Activated CD8-positive, alpha-beta memory T cell treated with anti-CD3 and anti-CD28 coated beads for 1 hour (primary cell): ENCODE measurements around the gene SPACA6.

ENCODE experiments used
- DNase-seq, 2 donors: peaks; one replicate each; pipeline ENCODE4 v3.0.0-alpha.2; 2020; ENCODE audit warnings: low read depth in 1 of 2; ENCODE audit errors: extremely low read depth in 1 of 2

Gene SPACA6

DNA sequence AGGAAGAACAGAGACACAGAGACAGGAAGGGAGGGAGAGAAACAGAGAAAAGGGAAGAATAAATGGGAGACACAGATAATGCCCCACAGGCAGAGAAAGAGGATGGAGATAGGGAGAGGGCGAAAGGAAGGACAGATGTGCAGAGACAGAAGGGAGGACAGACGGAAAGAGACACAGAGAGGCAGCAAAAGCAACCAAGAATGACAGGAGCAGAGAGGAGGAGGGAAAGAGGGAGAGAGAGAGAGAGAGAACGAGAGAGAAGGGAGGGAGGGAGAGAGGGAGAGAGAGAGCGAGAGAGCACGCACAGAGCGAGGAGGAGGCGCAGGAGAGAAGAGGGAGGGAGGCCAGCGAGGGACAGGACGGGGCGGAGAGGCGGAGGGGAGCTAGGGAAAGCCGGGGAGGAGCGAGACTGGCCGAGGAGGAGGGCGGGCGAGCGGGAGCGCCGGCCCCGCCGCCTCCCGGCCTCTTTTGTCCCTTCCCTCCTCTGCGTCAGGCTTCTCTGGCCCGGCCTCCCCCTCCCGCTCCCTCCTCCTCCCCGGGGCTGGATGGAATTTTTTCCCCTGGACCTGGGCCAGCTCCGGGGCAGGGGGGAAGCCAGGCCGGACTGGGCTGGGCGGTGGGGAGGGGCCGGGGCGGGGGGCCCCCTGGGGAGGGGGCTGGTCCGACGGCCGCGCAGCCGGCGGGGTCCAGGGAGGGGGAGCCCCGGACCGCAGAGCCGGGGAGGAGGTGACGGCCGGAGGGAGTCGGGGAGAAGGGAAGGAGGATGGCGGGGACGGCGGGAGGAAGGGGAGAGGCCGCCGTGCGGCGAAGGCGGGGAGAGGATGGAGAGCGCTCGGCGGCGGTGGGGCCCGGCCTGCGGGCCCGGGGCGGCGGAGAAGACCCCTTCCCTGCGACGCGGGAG lies 4.2 kb upstream of the SPACA6 start:
- DNase-seq: no peak

DNA sequence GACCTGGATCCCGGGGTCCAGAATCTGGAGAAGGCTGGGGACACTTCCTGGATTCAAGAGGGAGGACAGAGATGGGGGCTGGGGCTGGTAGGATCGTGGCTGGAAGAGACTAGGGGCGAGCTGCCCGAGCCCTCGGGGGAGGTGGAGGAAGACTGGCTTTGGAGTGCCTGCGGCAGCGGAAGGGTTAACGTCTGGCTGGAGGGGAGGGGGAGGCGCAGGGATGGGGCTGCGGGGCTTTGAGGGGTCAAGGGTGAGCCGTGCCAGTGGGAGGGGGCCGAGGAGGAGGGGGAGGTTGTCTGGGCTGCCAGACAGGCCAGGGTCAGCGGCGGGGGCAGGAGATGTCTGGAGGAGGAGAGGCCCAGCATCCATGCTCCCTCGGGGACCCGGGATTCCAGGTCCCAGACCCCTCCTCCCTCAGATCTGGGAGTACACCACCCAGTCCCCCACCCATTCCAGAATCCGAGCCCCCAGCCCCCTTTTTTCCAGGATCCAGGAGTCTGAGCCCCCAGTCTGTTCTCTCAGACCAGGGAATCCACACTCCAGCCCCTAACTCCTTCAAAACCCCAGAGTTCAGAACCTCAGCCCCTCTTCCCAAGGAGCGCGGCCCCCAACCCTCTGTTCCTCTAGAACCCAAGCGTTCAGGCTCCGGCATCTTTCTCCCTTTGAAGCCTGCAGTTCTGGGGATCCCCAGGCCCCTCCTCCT lies 3.2 kb upstream of the SPACA6 start:
- DNase-seq: no peak

DNA sequence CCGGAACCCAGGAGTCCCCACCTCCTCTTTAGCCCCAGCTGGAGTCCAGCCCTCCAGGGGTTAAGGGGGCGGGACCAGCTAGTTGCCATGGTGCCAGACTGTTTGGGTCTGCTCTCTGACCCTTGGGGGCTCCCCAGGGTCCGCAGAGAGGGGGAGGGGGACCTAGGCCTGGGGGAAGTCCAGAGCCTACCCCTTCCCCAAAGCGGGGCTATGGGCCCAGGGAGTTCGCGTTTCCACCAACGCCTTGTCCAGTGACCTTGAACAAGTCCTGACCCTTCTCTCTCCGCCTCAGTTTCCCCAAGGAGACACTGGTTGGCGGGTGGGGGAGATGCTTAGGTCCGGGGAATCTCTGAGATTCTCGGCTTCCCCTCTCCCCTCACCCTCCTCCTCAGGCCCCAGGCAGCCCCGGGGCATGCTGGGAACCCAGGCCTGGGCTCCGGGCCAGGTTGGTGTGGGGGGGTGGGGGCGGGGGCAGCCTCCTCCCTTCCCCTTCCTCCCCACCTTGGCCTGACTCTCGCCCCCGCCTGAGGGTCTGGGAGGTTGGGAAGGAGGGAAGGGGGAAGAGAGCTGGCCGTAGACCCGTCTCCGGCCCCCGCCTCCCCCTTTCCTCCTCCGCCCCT lies 2.6 kb upstream of the SPACA6 start:
- peak in 1 of 2 donors; percentile 22 for DNase-seq

DNA sequence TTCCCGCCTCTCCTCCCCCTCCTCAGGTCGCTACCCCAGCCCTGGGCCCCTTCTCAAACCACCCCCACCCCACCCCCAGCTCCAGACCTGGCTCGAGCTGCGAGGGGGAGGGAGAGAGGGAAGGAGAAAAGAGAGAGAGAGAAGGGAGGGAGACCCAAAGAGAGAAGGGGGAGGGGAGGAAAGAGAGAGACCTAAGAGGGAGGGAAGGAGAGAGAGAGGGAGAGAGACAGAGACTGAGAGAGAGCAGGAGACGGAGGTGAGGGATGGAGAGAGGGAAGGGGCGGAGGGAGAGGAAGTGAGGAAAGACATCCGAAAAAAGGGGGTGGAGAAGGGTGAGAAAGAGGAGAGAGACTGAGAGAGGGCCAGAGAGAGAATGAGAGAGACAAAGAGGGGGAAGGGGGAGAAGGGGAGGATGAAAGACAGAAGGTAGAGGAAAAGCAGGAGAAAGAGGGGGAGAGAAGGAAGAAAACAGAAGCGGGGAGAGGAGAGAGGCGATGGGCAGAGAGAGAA lies 2.0 kb upstream of the SPACA6 start:
- DNase-seq: no peak

DNA sequence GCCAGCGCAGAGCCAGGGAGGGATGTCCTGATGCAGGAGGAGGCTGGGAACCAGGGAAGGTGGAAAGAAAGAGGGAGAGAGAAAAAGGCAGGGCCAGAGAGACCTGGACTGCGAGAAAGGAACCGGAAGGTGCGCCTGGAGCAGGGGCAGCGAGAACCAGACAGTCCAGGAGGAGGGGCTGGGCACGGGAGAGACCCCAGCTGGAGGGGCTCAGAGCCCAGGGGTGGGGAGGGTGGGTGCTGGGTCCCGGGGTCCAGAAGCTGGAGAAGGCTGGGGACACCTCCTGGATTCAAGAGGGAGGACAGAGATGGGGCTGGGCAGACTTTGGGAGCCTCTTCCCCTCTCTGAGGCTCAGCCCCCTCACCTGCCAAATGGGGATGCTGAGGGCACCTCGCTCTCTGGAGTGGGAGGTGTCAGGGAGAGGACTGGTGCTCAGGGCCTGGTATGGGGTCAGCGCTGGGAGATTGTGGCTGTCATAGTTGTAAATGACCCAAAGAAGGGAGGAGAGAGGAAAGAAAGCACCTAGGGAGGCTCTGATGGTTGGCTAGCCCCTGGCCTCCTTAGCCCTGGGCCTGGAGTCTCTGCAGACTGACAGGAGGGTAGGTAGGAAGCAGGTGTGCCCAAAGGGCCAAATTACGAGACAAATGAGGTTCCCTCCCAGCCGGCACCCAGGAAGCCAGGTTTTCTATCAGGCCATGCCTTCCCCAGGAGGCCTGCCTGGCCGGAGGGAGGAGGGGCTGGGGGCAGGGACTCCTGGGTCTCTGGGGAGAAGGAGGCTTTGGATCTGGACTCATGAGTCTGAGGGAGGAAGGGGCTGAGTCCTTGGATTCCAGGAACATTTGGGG lies 1.3 kb upstream of the SPACA6 start:
- no peak for DNase-seq

DNA sequence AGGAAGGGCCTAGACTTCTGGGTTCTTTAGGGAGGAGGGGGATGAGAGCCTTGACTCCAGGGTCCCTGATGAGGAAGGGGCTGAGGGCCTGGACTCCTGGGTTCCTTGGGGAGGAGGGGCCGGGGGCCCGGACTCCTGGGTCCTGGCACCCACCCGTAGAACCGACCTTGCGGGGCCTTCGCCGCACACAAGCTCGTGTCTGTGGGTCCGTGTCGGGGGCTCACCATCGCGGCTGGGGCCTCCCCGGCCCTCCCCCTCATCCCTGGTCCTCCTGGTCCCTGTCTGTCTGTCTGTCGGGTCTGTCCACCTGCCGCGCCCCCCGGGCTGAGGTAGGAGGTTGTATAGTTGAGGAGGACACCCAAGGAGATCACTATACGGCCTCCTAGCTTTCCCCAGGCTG lies 662 bp upstream of the SPACA6 start:
- DNase-seq: no peak

DNA sequence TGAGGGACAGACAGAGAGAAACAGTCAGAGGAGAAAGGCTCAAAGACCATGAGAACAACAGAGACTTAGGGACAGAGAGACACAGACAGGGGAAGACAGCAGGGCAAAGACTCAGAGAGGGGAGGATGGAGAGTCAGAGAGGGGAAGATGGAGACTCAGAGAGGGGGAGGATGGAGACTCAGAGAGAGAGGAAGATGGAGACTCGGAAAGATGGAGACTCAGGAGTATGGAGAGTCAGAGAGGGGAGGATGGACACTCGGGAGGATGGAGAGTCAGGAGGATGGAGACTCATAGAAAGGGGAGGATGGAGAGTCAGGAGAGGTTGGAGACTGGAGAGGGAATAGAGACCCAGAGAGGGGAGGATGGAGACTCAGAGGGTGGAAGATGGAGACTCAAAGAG lies 689 bp downstream of the SPACA6 start:
- no peak for DNase-seq

DNA sequence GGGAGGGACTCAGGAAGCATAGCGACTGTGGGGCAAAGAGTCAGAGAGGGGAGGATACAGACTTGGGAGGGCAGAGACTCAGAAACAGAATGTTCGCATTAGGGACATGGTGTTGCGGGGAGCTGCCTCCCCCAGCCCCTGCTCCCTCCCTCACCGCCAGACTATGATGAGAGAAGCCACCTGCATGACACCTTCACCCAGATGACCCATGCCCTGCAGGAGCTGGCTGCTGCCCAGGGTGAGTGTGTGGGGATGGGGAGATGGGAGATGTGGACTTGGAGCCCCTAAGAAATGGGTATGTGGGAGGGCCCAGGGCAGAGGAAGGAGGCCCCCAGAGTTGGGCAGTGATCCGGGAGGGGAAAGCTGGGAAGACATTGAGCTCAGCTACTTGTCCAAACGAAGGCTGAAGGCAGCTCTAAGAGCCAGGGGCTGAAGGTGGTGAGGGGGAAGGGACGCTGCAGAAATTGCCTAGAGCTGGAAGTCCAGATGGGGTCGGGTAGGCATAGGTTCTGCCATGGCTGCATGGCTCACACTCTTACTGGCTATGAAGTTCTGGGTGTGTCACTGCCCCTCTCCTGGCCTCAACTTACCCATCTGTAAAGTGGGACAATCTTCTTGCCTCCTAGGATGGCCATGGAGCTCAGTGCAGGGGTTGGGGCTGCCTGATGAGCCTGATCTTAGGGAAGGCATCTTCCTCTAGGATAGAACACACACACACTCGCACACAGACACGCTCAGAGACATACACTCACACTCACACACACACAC lies 1.4 kb downstream of the SPACA6 start:
- no peak for DNase-seq

DNA sequence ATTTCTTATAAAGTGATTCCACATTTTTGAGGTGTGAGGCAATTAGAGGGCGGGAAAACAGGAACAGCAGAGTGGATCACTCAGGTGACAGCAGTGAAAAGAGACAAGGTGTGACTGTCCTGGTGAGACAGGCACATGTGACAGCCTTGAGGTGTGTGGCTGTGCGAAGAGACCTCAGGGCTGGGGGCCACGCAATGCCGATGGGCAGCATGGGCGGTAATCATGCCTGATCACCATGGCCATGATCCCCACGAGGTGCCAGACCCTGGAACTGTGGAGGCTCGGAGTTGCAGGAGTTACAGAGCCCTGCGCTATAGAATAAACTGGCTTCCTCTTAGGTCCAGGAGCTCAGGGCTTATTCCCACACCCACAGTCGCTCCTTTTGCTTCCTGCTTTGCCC lies 2.0 kb downstream of the SPACA6 start:
- no peak for DNase-seq

DNA sequence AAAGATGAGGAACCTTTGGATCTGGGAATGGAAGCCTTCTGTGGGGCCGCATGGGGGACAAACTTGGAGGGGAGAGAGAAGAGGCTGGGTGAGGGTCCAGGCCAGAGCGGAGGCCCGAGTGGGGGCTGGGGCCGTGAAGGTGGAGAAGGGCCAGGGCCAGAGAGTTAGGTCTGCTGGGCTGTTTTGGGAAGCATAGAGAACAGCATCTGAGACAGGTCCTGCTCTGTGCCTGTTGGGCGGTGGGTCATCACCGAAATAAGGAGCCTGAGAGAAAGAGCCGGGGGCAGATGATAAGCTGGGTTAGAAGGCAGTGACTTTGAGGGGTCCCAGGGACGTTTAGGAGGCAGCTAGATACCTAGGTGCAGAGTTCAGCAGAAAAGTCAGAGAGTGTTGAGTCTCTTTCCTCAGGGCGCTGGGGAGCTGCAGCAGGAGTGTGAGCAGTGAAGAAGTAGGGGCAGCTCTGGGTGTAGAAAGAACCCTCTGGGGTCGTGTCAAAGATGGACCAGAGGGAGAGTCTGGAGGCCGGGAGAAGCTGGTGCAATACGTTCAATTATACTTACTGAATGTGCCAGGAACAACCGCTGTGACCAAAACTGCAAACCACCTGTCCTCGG lies 2.7 kb downstream of the SPACA6 start:
- no peak for DNase-seq

DNA sequence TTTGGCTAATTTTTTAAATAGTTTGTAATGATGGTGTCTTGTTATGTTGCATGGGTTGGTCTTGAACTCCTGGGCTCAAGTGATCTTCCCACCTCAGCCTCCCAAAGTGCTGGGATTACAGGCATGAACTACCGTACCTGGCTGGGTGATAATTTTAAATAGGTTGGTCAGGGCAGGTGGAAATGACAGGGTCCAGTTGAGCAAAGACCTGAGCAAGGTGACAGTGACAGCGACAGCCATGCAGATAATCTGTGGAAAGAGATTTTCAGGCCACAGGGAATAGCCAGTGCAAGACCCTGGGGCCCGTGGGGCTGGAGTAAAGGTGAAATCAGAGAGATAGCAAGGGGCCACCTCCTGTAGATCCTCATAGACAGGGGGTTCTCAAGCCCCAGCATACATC lies 3.5 kb downstream of the SPACA6 start:
- DNase-seq: no peak

DNA sequence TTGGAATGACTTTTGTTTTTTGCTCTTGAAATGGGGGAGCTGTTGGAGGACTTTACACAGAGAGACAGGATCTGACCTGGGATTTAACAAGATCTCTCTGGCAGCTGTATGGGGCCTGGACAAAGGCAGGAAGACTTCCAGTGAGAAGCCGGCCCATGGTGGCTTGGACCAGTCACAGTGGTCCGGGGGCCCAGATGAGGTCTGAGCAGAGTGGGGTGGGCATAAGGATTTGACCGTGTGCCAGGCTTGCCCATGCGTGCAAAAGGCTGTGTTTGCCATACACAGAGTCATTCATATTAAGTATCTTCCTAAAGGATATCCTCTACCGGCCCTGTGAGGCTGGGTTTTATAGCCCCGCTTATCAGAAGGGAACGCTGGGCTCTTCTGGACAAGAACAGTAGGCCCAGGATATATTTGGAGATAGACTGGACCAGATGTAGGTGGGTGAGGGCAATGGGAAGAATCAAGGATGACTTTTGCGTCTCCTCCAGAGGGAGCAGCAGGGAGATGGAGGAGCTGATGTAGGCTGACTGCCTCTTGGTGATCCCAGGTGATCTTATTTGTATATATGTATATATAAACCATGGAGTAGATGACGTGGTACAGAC lies 4.1 kb downstream of the SPACA6 start:
- no peak for DNase-seq

DNA sequence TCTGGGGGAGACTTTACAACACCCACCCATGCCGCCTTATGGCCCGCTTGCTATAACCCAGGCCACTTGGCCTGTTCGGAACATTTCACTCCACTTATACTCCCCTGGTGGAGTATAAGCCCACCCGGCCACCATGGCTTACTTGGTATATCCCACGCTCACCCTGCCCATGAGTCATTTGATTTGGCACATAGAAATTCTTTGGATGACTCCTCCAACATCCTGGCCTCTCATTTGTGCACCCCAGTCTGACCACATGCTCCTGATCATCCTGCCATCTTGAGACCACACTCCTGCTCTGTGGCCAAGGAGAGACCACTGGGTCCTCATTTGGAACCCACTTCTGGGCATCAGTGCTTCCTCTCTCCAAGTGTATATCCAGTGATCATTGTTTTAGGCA lies 5.2 kb downstream of the SPACA6 start:
- no peak for DNase-seq

DNA sequence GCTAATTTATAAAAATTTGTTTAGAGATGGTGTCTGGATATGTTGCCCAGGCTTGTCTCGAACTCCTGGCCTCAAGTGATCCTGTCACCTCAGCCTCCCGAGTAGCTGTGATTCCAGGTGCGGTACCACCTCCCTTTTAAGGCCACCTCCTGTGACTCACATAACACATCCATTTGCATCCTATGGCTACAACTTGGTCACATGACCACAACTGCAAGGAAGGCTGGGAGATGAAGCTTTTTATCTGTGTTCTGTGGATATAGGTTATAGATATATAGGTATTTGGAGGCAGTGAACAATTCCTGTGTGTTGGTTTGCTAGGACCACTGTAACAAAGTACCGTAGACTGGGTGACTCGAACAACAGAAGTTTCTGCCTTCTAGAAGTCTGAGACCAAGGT lies 6.0 kb downstream of the SPACA6 start:
- no peak for DNase-seq

DNA sequence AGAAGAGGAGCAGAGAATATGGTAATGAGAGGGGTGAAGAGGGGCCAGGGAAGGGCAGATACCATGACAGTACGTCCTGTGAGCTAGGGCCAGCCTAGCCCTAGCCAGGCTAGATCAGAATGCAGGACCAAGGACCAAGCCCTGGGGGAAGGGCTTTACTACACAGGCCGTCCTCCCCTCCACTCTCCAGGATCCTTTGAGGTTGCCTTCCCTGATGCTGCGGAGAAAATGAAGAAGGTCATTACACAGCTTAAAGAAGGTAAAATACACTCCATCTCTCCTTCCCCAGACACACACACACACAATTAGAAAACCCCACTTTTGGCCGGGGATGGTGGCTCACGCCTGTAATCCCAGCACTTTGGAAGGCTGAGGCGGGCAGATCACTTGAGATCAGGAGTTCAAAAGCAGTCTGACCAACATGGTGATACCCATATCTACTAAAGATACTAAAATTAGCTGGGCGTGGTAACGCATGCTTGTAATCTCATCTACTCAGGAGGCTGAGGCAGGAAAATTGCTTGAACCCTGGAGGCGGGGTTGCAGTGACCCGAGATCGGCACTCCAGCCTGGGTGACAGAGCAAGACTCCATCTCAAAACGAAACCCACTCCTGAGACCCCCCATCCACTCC lies 8.5 kb downstream of the SPACA6 start:
- DNase-seq: no peak

DNA sequence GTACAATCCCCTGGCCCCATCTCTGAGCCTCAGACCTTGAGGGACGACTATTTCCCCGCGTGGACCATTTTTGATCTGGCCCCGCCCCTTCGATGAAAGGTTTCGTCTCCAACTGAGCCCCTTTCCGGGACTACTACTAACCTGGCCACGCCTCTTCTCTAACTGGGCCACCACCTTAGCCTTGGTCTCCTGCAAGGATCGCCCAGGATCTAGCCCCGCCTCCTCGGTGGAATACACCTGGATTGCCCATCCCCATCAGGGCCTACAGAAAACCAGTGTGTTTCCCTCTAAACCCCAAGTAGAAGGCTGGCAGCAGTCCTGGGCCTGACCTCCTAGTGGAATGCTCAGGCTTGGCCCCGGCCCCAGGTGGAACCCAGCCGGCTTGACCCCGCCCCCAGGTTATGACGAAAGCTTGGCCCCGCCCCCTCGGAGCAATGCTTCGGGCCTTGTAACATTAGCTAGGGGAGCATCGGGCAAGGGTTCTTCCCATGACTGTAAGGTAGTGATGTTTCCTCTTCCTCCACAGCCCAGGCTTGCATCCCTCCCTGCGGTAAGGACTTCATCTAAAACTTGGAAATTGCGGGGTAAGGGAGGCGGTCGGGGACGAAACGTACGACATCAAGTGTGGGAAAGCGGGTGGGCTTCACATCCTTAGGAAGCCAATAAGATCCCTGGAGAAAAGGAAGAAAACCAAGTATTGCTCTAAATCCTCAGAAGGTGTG lies 9.1 kb downstream of the SPACA6 start:
- DNase-seq: no peak

DNA sequence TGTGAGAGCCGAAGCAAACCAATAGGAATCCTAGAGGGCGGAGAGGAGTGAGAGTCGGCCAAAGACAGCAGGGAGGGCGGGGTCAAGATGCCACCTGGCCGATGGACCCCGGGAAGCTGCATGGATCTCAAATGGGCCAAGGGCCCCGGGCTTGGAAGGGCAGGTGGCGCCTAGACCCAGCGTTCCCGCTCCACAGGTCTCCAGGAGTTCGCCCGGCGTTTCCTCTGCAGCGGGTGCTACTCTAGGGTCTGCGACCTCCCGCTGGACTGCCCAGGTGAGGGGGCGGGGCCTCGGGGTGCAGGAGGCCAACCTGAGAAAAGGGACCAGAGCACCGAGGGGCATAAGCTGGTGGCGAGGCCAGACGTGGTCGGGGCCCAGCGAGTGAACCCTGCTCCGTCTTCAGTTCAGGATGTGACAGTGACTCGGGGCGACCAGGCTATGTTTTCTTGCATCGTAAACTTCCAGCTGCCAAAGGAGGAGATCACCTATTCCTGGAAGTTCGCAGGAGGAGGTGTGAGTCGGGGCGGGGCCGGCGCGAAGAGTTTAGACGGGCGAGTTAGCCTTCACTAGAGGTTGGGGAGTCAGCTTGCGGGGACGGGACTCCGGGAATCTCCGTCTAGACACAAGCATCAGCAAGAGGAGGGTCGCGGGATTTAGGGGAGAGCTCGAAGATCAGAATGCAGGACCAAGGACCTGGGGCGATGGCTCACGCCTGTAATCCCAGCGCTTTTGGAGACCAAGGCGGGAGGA lies 9.9 kb downstream of the SPACA6 start:
- no peak for DNase-seq
